HG03558 (cell line): ENCODE results near the gene TRAPPC2L.

Experiments
- ATAC-seq: cut with Tn5 transposase; IDR thresholded peaks from one replicate; pipeline ENCODE4 v1.9.1; 2021; ENCODE audit warnings: moderate number of reproducible peaks; ENCODE audit not compliant: unreplicated experiment; ENCODE audit errors: extremely low read depth

Gene TRAPPC2L

GRCh38 chr16:88856828-88857727, at the start of gene TRAPPC2L, which contains the start of gene GALNS:
TSS of gene TRAPPC2L (plus strand) at chr16:88857127. CDS start at chr16:88857151, 24 bp downstream.
TSS of gene GALNS (minus strand) at chr16:88856947. CDS start at chr16:88856877, 70 bp downstream.
- ATAC-seq: peak; percentile 55

- no peak for ATAC-seq
Measured at GRCh38 chr16:88807142-88807625, 49.7 kb upstream of the TRAPPC2L start.

- ATAC-seq: no peak
Measured at GRCh38 chr16:88807626-88808453, 49.1 kb upstream of the TRAPPC2L start.

GRCh38 chr16:88809068-88809675, 47.8 kb upstream of the TRAPPC2L start:
- ATAC-seq: no peak

- ATAC-seq: no peak
Measured at GRCh38 chr16:88809676-88810165, 47.2 kb upstream of the TRAPPC2L start.

GRCh38 chr16:88810166-88810911, 46.6 kb upstream of the TRAPPC2L start:
- ATAC-seq: no peak

GRCh38 chr16:88810912-88811768, 45.8 kb upstream of the TRAPPC2L start:
- ATAC-seq: peak; percentile 18

- ATAC-seq: peak; percentile 42
Measured at GRCh38 chr16:88811769-88812512, 45.0 kb upstream of the TRAPPC2L start, which contains the start of gene APRT. TSS of gene APRT (minus strand) at chr16:88811928. CDS start at chr16:88811899, 29 bp downstream.

- no peak for ATAC-seq
Measured at GRCh38 chr16:88812513-88813268, 44.2 kb upstream of the TRAPPC2L start.

- no peak for ATAC-seq
Measured at GRCh38 chr16:88813269-88814143, 43.4 kb upstream of the TRAPPC2L start.

GRCh38 chr16:88814144-88814502, 42.8 kb upstream of the TRAPPC2L start:
- ATAC-seq: no peak

GRCh38 chr16:88815227-88815626, 41.7 kb upstream of the TRAPPC2L start:
- no peak for ATAC-seq

GRCh38 chr16:88815901-88816589, 40.9 kb upstream of the TRAPPC2L start:
- ATAC-seq: no peak

- no peak for ATAC-seq
Measured at GRCh38 chr16:88816736-88817535, 40.0 kb upstream of the TRAPPC2L start.
